Testis (tissue), 3 donors: Measurements from ENCODE around the gene STX17. TPM values are rescaled to one million over a fixed set of nuclear protein-coding genes. Genes with fewer than 3 reads are reported as not detected.

Source experiments
- DNase-seq: peaks from one replicate; pipeline ENCODE4 v3.0.0-alpha.2; 2019
- H3K27ac ChIP-seq, 2 donors: fragments of 200-600 bp; sonication (generic); one replicate each; pipeline ENCODE4 v1.5.1; 2019
- H3K27me3 ChIP-seq: fragments of 200-600 bp; sonication (generic); one replicate; pipeline ENCODE4 v1.5.1; 2019
- H3K36me3 ChIP-seq: fragments of 200-600 bp; sonication (generic); one replicate; pipeline ENCODE4 v1.5.1; 2017; ENCODE audit warnings: low read depth; ENCODE audit errors: missing control alignments
- H3K4me1 ChIP-seq: fragments of 200-600 bp; sonication (generic); one replicate; pipeline ENCODE4 v1.5.1; 2019
- H3K4me3 ChIP-seq, 2 donors: fragments of 200-600 bp; sonication (generic); one replicate each; pipeline ENCODE4 v1.5.1; 2017 to 2019
- H3K9me3 ChIP-seq: fragments of 200-600 bp; sonication (generic); one replicate; pipeline ENCODE4 v1.5.1; 2017
- CTCF ChIP-seq, 3 experiments: fragments of 450-650 bp in 2 of 3; fragments of 200-600 bp in 1 of 3; sonication (generic) in 1 of 3; IDR thresholded peaks; one replicate each; pipeline ENCODE4 v1.5.1; 2016 to 2019; ENCODE audit warnings: antibody characterized with exemption in 3 of 3, mild to moderate bottlenecking in 2 of 3, moderate library complexity in 1 of 3
- POLR2A ChIP-seq: fragments of 450-650 bp; IDR thresholded peaks from one replicate; pipeline ENCODE4 v1.6.1; 2017; ENCODE audit warnings: antibody characterized with exemption, mild to moderate bottlenecking, moderate library complexity
- WGBS, 2 donors: methylation state at CpG; one replicate each; pipeline ENCODE4 v1.1.5; 2018; 5-methylcytosine and 5-hydroxymethylcytosine counted together
- intact Hi-C: fragments of 100-400 bp; cut with DNase I; formaldehyde crosslinking; loops from one replicate; pipeline ENCODE4 v1.15.1; 2023; ENCODE audit warnings: low total_unique reads
- polyA plus RNA-seq: library from polyadenylated mRNA; stranded (reverse); fragments of 350-450 nt; fragmentation: Illumina TruSeq; extraction: RNeasy Lipid Tissue Mini Kit (QIAGEN cat#74804); gene quantifications from one replicate; pipeline ENCODE4 v1.2.3, GENCODE V29; 2014; ENCODE audit warnings: low read depth, low replicate concordance; ENCODE audit not compliant: insufficient read depth
- total RNA-seq, 2 donors: library from RNA; depleted of rRNA; stranded (reverse); fragments of >200 nt; gene quantifications; one replicate each; pipeline ENCODE4 v1.2.3, GENCODE V29; 2016

STX17 gene
- total and polyA plus RNA-seq, 3 donors from 2014 or later, result 24.2 to 60.6 (median 38.8) TPM

DNA sequence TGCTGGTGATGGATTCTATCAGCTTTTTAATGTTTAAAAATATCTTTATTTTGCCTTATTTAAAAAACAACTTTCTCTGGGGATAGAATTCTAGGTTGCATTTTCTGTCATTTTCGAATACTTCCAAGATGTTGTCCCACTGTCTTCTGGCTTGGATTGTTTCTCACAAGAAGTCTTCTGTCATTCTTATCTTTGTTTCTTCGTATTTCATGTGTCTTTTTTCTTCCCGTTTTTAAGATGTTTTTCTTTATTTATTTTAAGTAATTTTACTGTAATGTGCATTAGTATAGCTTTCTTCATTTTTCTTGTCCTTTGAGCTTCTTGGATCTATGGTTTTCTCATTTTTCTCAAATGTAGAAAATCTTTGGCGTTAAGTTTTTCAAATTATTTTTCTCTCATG, 19.1 kb downstream of the STX17 start:
- no peaks in the 10 kb centered on the region for H3K36me3 ChIP-seq
- WGBS, 2 donors, result 89 to 90% methylated on average over 4 of the region's 4 CpGs
- no peak for TF ChIP-seq POLR2A
- TF ChIP-seq CTCF (IDR thresholded peaks at IDR 0.05), result no peak
- no peaks in the 10 kb centered on the region for H3K9me3 ChIP-seq
- DNase-seq, result no peak
- no peak overlapping the region for H3K27ac ChIP-seq
- intact Hi-C loops, result no loop called here
- H3K4me1 ChIP-seq, result no peaks in the 10 kb centered on the region
- no peak overlapping the region for H3K4me3 ChIP-seq
- no peaks in the 10 kb centered on the region for H3K27me3 ChIP-seq

DNA sequence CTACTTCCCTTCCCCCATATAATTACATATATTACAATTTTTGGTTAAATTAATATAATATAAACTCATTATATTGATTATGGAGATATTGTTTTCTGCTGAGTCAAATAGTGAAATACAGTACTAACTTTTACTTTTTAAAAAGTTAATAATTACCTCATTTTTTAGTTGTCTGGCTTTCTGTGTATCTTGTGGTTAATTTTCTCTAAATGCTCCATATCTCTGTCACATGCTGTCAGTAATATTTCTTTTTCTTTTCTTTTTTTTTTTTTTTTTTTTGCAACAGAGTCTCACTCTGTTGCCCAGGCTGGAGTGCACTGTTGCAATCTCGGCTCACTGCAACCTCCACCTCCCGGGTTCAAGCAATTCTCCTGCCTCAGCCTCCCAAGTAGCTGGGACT, 23.2 kb downstream of the STX17 start:
- intact Hi-C loops, result no loop called here
- 85 to 94% methylated on average over 2 of the region's 2 CpGs for WGBS, 2 donors
- Histone ChIP-seq H3K27ac (no peak overlapping the region), H3K4me1 (no peaks in the 10 kb centered on the region), H3K27me3 (no peaks in the 10 kb centered on the region), H3K36me3 (no peaks in the 10 kb centered on the region), H3K9me3 (no peaks in the 10 kb centered on the region), H3K4me3 (no peak overlapping the region)
- no peak for TF ChIP-seq POLR2A
- TF ChIP-seq CTCF (IDR thresholded peaks at IDR 0.05), result no peak
- DNase-seq, result no peak

DNA sequence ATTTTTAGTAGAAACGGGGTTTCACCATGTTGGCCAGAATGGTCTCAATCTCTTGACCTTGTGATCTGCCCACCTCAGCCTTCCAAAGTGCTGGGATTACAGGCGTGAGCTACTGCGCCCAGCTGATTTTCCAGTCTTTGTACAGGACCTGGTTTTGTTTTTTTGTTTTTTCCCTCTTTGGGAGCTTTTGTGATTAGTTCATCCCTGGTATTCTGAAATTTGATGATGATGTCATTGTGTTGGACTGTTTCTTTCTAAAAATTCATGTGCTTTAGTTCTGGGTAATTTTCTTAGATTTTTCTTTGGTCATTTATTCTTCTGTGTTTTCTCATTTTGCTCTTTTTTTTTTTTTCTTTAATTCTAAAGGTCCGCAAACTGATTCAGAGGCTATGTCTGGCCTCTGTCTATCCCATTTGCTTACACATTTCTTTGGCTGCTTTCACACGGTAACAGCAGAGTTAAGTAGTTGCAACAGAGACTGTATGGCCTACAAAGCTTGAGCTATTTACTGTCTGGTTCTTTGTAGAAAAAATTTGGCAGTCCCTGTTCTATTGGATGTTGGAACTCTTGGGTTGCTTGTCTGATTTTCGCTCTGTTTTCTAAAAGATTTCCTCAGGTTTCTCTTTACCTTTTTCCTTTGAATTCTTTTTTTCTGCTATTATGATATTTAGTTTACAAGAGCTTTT, 24.8 kb downstream of the STX17 start:
- Histone ChIP-seq H3K36me3 (no peaks in the 10 kb centered on the region), H3K4me3 (no peak overlapping the region), H3K9me3 (no peaks in the 10 kb centered on the region), H3K4me1 (no peaks in the 10 kb centered on the region), H3K27ac (no peak overlapping the region), H3K27me3 (no peaks in the 10 kb centered on the region)
- no peak for TF ChIP-seq CTCF (IDR thresholded peaks at IDR 0.05)
- WGBS, 2 donors, result 92 to 98% methylated on average over 6 of the region's 6 CpGs
- DNase-seq, result no peak
- intact Hi-C loops, result no loop called here

- WGBS, 2 donors, result 93 to 99% methylated on average over 4 of the region's 4 CpGs
- Histone ChIP-seq H3K9me3 (no peaks in the 10 kb centered on the region), H3K4me1 (no peaks in the 10 kb centered on the region), H3K36me3 (no peaks in the 10 kb centered on the region), H3K4me3 (no peak overlapping the region), H3K27me3 (no peaks in the 10 kb centered on the region), H3K27ac (no peak overlapping the region)
- no peak for DNase-seq
- intact Hi-C loops, result no loop called here
- TF ChIP-seq CTCF (IDR thresholded peaks at IDR 0.05) (no peak), POLR2A (no peak)
Observed at GRCh38 chr9:99936947-99937587, 30.6 kb downstream of the STX17 start.

- no peak for DNase-seq
Observed at GRCh38 chr9:99947395-99947794, 40.9 kb downstream of the STX17 start.

More at GRCh38 chr9:99947395-99947794, 40.9 kb downstream of the STX17 start:
- intact Hi-C loops, result no loop called here
- WGBS, 2 donors, result 82 to 84% methylated on average over 3 of the region's 3 CpGs
- TF ChIP-seq CTCF (IDR thresholded peaks at IDR 0.05) (no peak), POLR2A (no peak)
- Histone ChIP-seq H3K4me3 (no peak overlapping the region), H3K4me1 (no peaks in the 10 kb centered on the region), H3K27ac (no peak overlapping the region), H3K9me3 (no peaks in the 10 kb centered on the region), H3K27me3 (no peaks in the 10 kb centered on the region), H3K36me3 (no peaks in the 10 kb centered on the region)
